CD14-positive monocyte (primary cell): ENCODE results near the gene OR10H4. TPM values are rescaled to one million over a fixed set of nuclear protein-coding genes. Genes with fewer than 3 reads are reported as not detected.

Experiments
- DNase-seq, 3 donors: peaks; one replicate each; pipeline ENCODE4 v3.0.0-alpha.2; 2011 to 2022
- H2AFZ ChIP-seq: 2 replicates; pipeline ENCODE4 v1.6.0; 2012; ENCODE audit warnings: mild to moderate bottlenecking, low read depth, low read length, inconsistent platforms; ENCODE audit not compliant: insufficient read depth, poor library complexity, severe bottlenecking
- H3K27ac ChIP-seq, 2 donors: 1 replicate in 1 of 2; 2 replicates in 1 of 2; pipeline ENCODE4 v1.5.1; 2012 to 2013; ENCODE audit warnings: low read length in 2 of 2, control low read depth in 1 of 2, inconsistent platforms in 1 of 2, low read depth in 1 of 2, mild to moderate bottlenecking in 1 of 2
- H3K27me3 ChIP-seq, 2 donors: one replicate each; pipeline versions ENCODE4 v1.6.0 to v1.6.1; 2011 to 2013; ENCODE audit warnings: low read length in 2 of 2; ENCODE audit not compliant: control insufficient read depth in 2 of 2, insufficient read depth in 2 of 2
- H3K36me3 ChIP-seq, 2 donors: replicated peaks in 1 of 2; 1 replicate in 1 of 2; 2 replicates in 1 of 2; pipeline versions ENCODE4 v1.5.1 to v1.6.1; 2012 to 2013; ENCODE audit warnings: low read length in 2 of 2, control low read depth in 1 of 2, inconsistent platforms in 1 of 2, mild to moderate bottlenecking in 1 of 2; ENCODE audit not compliant: insufficient read depth in 2 of 2, control insufficient read depth in 1 of 2
- H3K4me1 ChIP-seq, 2 donors: 1 replicate in 1 of 2; 2 replicates in 1 of 2; pipeline versions ENCODE4 v1.5.1 to v1.6.1; 2012 to 2013; ENCODE audit warnings: low read length in 2 of 2, control low read depth in 1 of 2, inconsistent platforms in 1 of 2, mild to moderate bottlenecking in 1 of 2, moderate library complexity in 1 of 2; ENCODE audit not compliant: insufficient read depth in 2 of 2, control insufficient read depth in 1 of 2
- H3K4me2 ChIP-seq: replicated peaks from 2 replicates; pipeline ENCODE3; 2012; ENCODE audit warnings: low read length, moderate library complexity, mild to moderate bottlenecking; ENCODE audit not compliant: poor library complexity, severe bottlenecking; ENCODE audit errors: extremely low read depth
- H3K4me3 ChIP-seq, 3 experiments: fragments of 200-600 bp in 1 of 3; sonication (generic) in 1 of 3; replicated peaks in 1 of 3; 1 replicate in 2 of 3; 2 replicates in 1 of 3; pipeline ENCODE4 v1.5.1; 2011 to 2013; ENCODE audit warnings: low read length in 3 of 3, mild to moderate bottlenecking in 3 of 3, control low read depth in 2 of 3, low read depth in 2 of 3, inconsistent platforms in 1 of 3, moderate library complexity in 1 of 3
- H3K79me2 ChIP-seq: 2 replicates; pipeline ENCODE4 v1.6.0; 2012; ENCODE audit warnings: mild to moderate bottlenecking, control low read depth, inconsistent platforms, low read length, moderate library complexity; ENCODE audit not compliant: insufficient read depth
- H3K9ac ChIP-seq: 2 replicates; pipeline ENCODE4 v1.6.0; 2017; ENCODE audit warnings: low read length, mild to moderate bottlenecking; ENCODE audit not compliant: insufficient read depth, poor library complexity, severe bottlenecking
- H3K9me3 ChIP-seq, 2 donors: replicated peaks in 1 of 2; 1 replicate in 1 of 2; 2 replicates in 1 of 2; pipeline versions ENCODE4 v1.5.1 to v1.6.1; 2012 to 2013; ENCODE audit warnings: low read length in 2 of 2, control low read depth in 1 of 2; ENCODE audit not compliant: control insufficient read depth in 1 of 2, insufficient read depth in 1 of 2
- H4K20me1 ChIP-seq: 2 replicates; pipeline ENCODE4 v1.6.0; 2012; ENCODE audit warnings: mild to moderate bottlenecking, low read length, control low read depth, moderate library complexity; ENCODE audit not compliant: insufficient read depth
- H3K27ac Mint-ChIP-seq, 7 donors: one replicate each; pipeline ENCODE4 v1.8.0; 2020; ENCODE audit warnings: mild to moderate bottlenecking in 7 of 7, mixed read lengths in 7 of 7, moderate library complexity in 6 of 7, inconsistent platforms in 2 of 7
- H3K27me3 Mint-ChIP-seq, 3 donors: one replicate each; pipeline ENCODE4 v1.8.0; 2021 to 2022; ENCODE audit warnings: low read depth in 3 of 3, mild to moderate bottlenecking in 3 of 3, mixed read lengths in 3 of 3, moderate library complexity in 3 of 3, inconsistent platforms in 1 of 3
- H3K36me3 Mint-ChIP-seq, 2 donors: one replicate each; pipeline ENCODE4 v1.8.0; 2020; ENCODE audit warnings: mixed read lengths in 2 of 2, inconsistent platforms in 1 of 2, mild to moderate bottlenecking in 1 of 2
- H3K4me1 Mint-ChIP-seq: one replicate; pipeline ENCODE4 v1.8.0; 2020; ENCODE audit warnings: mild to moderate bottlenecking, mixed read lengths
- H3K4me3 Mint-ChIP-seq, 2 donors: one replicate each; pipeline ENCODE4 v1.8.0; 2020; ENCODE audit warnings: mild to moderate bottlenecking in 2 of 2, mixed read lengths in 2 of 2, moderate library complexity in 1 of 2
- H3K9me3 Mint-ChIP-seq, 7 donors: one replicate each; pipeline ENCODE4 v1.8.0; 2020 to 2022; ENCODE audit warnings: mixed read lengths in 7 of 7, mild to moderate bottlenecking in 6 of 7, moderate library complexity in 6 of 7, inconsistent platforms in 2 of 7
- CTCF ChIP-seq: fragments of 200-600 bp; IDR thresholded peaks from one replicate; pipeline ENCODE4 v1.8.0; 2022; ENCODE audit warnings: antibody characterized with exemption, mild to moderate bottlenecking
- WGBS: methylation state at CpG from one replicate; pipeline ENCODE4 v1.1.5; 2013; ENCODE audit warnings: missing lambda C conversion rate; ENCODE audit not compliant: insufficient coverage; 5-methylcytosine and 5-hydroxymethylcytosine counted together
- intact Hi-C, 2 donors: fragments of 100-400 bp; cut with micrococcal nuclease; formaldehyde crosslinking; loops; one replicate each; pipeline versions ENCODE4 v1.15.0 to v1.15.1; 2023
- polyA plus RNA-seq, 3 donors: library from polyadenylated mRNA; depleted of rRNA in 1 of 3; unstranded in 2 of 3; stranded (reverse) in 1 of 3; fragments of 300-500 nt in 2 of 3; fragments of >200 nt in 1 of 3; fragmentation: Illumina TruSeq in 2 of 3; gene quantifications; 1 replicate in 2 of 3; 2 replicates in 1 of 3; pipeline ENCODE4 v1.2.3, GENCODE V29; 2012 to 2021

The OR10H4 gene
- polyA plus RNA-seq, 3 donors, result not detected

- Mint-ChIP-seq H3K9me3 (peaks cover 4 to 22% (median 16%) of the 10 kb centered on the region in 7 donors), H3K4me1 (peaks cover 16% of the 10 kb centered on the region), H3K27me3 (peaks cover 0 to 11% (median 8%) of the 10 kb centered on the region in 3 donors), H3K27ac (no peak overlapping the region), H3K36me3 (no peaks in the 10 kb centered on the region), H3K4me3 (no peak overlapping the region)
- no peak overlapping the region for H3K9ac ChIP-seq
- H3K36me3 ChIP-seq, result no peaks in the 10 kb centered on the region
- H4K20me1 ChIP-seq, result no peaks in the 10 kb centered on the region
- no peaks in the 10 kb centered on the region for H3K27me3 ChIP-seq
- H2AFZ ChIP-seq, result no peak overlapping the region
- H3K9me3 ChIP-seq, result no peaks in the 10 kb centered on the region
- no peak for DNase-seq
- peaks cover 0 to under 1% of the 10 kb centered on the region in 2 donors for H3K4me1 ChIP-seq
- no peak overlapping the region for H3K27ac ChIP-seq
- H3K4me2 ChIP-seq, result no peak overlapping the region
- no peak for TF ChIP-seq CTCF
- no peak overlapping the region for H3K4me3 ChIP-seq
- intact Hi-C loops, result no loop called here
- H3K79me2 ChIP-seq, result no peaks in the 10 kb centered on the region
These were observed 43.8 kb upstream of the OR10H4 start for GRCh38 chr19:15905026-15905425.

- Histone ChIP-seq H3K27me3 (peaks cover 0 to 7% of the 10 kb centered on the region in 2 donors), H3K36me3 (no peaks in the 10 kb centered on the region), H3K9ac (peak overlapping the region; percentile 54), H3K4me1 (peaks cover 8 to 13% of the 10 kb centered on the region in 2 donors), H3K4me3 (peak overlapping the region; percentile 12 to 61 (median 16)), H3K27ac (no peak overlapping the region), H4K20me1 (no peaks in the 10 kb centered on the region), H3K9me3 (peaks cover 7 to 13% of the 10 kb centered on the region in 2 donors), H2AFZ (peak overlapping the region; percentile 56), H3K4me2 (peak overlapping the region; percentile 65), H3K79me2 (no peaks in the 10 kb centered on the region)
- peak overlapping the region; percentile 77 to 90 for H3K4me3 Mint-ChIP-seq
- H3K27me3 Mint-ChIP-seq, result peaks cover 6 to 16% (median 12%) of the 10 kb centered on the region in 3 donors
- H3K4me1 Mint-ChIP-seq, result peaks cover 21% of the 10 kb centered on the region
- TF ChIP-seq CTCF, result no peak
- intact Hi-C loops, result no loop called here
- WGBS, result under 1% methylated on average over 34 of the region's 44 CpGs
- peak overlapping the region in 3 of 7 donors; percentile 15 to 61 (median 19) for H3K27ac Mint-ChIP-seq
- H3K36me3 Mint-ChIP-seq, result no peaks in the 10 kb centered on the region
- H3K9me3 Mint-ChIP-seq, result peaks cover 9 to 20% (median 13%) of the 10 kb centered on the region in 7 donors
- no peak for DNase-seq
These were observed 37.1 kb upstream of the OR10H4 start for GRCh38 chr19:15911599-15912235.
